ENCODE measurements around the gene NT5C3A. TPM values are rescaled to one million over a fixed set of nuclear protein-coding genes. Genes with fewer than 3 reads are reported as not detected.

The NT5C3A gene
- total RNA-seq, 1 donor = 25.0 TPM

GRCh38 chr7:33070831-33071230 is 8.3 kb upstream of the NT5C3A start:
- H3K36me3 ChIP-seq (ENCODE audit: insufficient read depth, low read length) = no peaks in the 10 kb centered on the region
- no peak for DNase-seq (ENCODE audit: insufficient read length, low spot score, missing footprints)
- H3K27ac ChIP-seq (ENCODE audit: low read depth, low read length) = no peak overlapping the region
- peaks cover 13% of the 10 kb centered on the region for H3K27me3 ChIP-seq (ENCODE audit: insufficient read depth, low read length)
- no peak overlapping the region for H3K4me2 ChIP-seq (ENCODE audit: insufficient read depth, low read length)
- no peaks in the 10 kb centered on the region for H3K79me2 ChIP-seq (ENCODE audit: insufficient read depth, low read length)
- H3K4me3 ChIP-seq (ENCODE audit: insufficient read depth, low read length) = no peak overlapping the region
- peaks cover 9% of the 10 kb centered on the region for H3K4me1 ChIP-seq (ENCODE audit: insufficient read depth, low read length)
- no peak for TF ChIP-seq CTCF (IDR thresholded peaks at IDR 0.05; ENCODE audit: extremely low read depth, low read depth, low read length)
- H4K20me1 ChIP-seq (ENCODE audit: insufficient read depth, low read length) = no peaks in the 10 kb centered on the region
- H3K9me3 ChIP-seq (ENCODE audit: low read depth, low read length) = peaks cover 8% of the 10 kb centered on the region
- H2AFZ ChIP-seq (ENCODE audit: low read length) = no peak overlapping the region

GRCh38 chr7:33070277-33070676 is 7.7 kb upstream of the NT5C3A start:
- Histone ChIP-seq H2AFZ (ENCODE audit: low read length) (no peak overlapping the region), H3K4me1 (ENCODE audit: insufficient read depth, low read length) (peaks cover 9% of the 10 kb centered on the region), H3K79me2 (ENCODE audit: insufficient read depth, low read length) (no peaks in the 10 kb centered on the region), H3K4me2 (ENCODE audit: insufficient read depth, low read length) (no peak overlapping the region), H3K27ac (ENCODE audit: low read depth, low read length) (no peak overlapping the region), H3K9me3 (ENCODE audit: low read depth, low read length) (peaks cover 9% of the 10 kb centered on the region), H3K36me3 (ENCODE audit: insufficient read depth, low read length) (no peaks in the 10 kb centered on the region), H3K27me3 (ENCODE audit: insufficient read depth, low read length) (peaks cover 8% of the 10 kb centered on the region), H3K4me3 (ENCODE audit: insufficient read depth, low read length) (no peak overlapping the region), H4K20me1 (ENCODE audit: insufficient read depth, low read length) (no peaks in the 10 kb centered on the region)
- no peak for TF ChIP-seq CTCF (IDR thresholded peaks at IDR 0.05; ENCODE audit: extremely low read depth, low read depth, low read length)
- DNase-seq (ENCODE audit: insufficient read length, low spot score, missing footprints) = no peak

GRCh38 chr7:33067921-33068320 is 5.3 kb upstream of the NT5C3A start:
- no peak for TF ChIP-seq CTCF (IDR thresholded peaks at IDR 0.05; ENCODE audit: extremely low read depth, low read depth, low read length)
- Histone ChIP-seq H3K27ac (ENCODE audit: low read depth, low read length) (no peak overlapping the region), H3K79me2 (ENCODE audit: insufficient read depth, low read length) (no peaks in the 10 kb centered on the region), H3K9me3 (ENCODE audit: low read depth, low read length) (peaks cover 9% of the 10 kb centered on the region), H3K27me3 (ENCODE audit: insufficient read depth, low read length) (no peaks in the 10 kb centered on the region), H4K20me1 (ENCODE audit: insufficient read depth, low read length) (no peaks in the 10 kb centered on the region), H3K4me1 (ENCODE audit: insufficient read depth, low read length) (peaks cover 13% of the 10 kb centered on the region), H3K4me2 (ENCODE audit: insufficient read depth, low read length) (no peak overlapping the region), H3K36me3 (ENCODE audit: insufficient read depth, low read length) (no peaks in the 10 kb centered on the region), H3K4me3 (ENCODE audit: insufficient read depth, low read length) (no peak overlapping the region), H2AFZ (ENCODE audit: low read length) (no peak overlapping the region)
- DNase-seq (ENCODE audit: insufficient read length, low spot score, missing footprints) = no peak

- Histone ChIP-seq H3K27ac (ENCODE audit: low read depth, low read length) (no peak overlapping the region), H2AFZ (ENCODE audit: low read length) (no peak overlapping the region), H3K27me3 (ENCODE audit: insufficient read depth, low read length) (no peaks in the 10 kb centered on the region), H3K36me3 (ENCODE audit: insufficient read depth, low read length) (no peaks in the 10 kb centered on the region), H3K4me3 (ENCODE audit: insufficient read depth, low read length) (no peak overlapping the region), H3K4me1 (ENCODE audit: insufficient read depth, low read length) (peaks cover 4% of the 10 kb centered on the region), H3K79me2 (ENCODE audit: insufficient read depth, low read length) (peaks cover 5% of the 10 kb centered on the region), H3K9me3 (ENCODE audit: low read depth, low read length) (peaks cover 9% of the 10 kb centered on the region), H4K20me1 (ENCODE audit: insufficient read depth, low read length) (peaks cover 2% of the 10 kb centered on the region), H3K4me2 (ENCODE audit: insufficient read depth, low read length) (no peak overlapping the region)
- TF ChIP-seq CTCF (IDR thresholded peaks at IDR 0.05; ENCODE audit: extremely low read depth, low read depth, low read length) = no peak
- no peak for DNase-seq (ENCODE audit: insufficient read length, low spot score, missing footprints)
These were observed 4.2 kb upstream of the NT5C3A start for GRCh38 chr7:33066771-33067170.

Measured in osteoblast (primary cell).